Middle frontal gyrus (tissue), 1 donor: ENCODE data around the gene PRR5L.

ENCODE experiments used
- DNase-seq: peaks from one replicate; pipeline ENCODE4 v3.0.0-alpha.2; 2015; ENCODE audit warnings: low spot score; ENCODE audit errors: extremely low spot score

Gene PRR5L

DNA sequence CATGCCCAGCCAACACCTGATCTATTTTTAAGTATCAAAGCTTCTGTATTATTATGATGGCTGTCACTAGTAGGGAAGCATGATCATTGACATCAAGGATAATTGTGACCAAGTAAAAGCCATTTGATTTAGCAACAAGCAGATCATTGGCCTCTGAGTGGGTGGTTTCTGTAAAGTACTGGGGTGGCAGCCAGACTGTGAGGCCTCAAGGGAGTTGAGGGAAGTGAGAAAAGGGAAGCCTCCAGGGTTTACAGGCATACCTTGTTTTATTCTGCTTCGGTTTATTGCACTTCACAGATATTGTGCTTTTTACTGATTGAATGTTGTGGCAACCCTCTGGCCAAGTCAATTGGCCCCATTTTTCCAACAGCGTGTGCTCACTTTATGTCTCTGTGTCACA lies 60.1 kb downstream of the PRR5L start:
- DNase-seq = no peak

DNA sequence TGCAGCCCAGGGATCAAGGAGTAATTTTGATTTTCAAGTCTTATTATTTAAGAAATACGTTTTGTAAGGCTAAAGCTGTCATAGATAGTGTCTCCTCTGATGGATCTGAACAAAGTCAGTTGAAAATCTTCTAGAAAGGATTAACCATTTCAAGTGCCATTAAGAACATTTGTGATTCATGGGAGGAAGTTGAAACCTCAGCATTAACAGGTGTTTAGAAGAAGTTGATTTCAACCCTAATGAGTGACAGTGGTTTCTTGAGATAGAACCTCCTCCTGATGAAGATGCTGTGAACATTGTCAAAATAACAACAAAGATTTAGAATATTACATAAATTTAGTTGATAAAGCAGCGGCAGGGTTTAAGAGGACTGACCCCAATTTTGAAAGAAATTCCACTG lies 61.7 kb downstream of the PRR5L start:
- DNase-seq = no peak

DNA sequence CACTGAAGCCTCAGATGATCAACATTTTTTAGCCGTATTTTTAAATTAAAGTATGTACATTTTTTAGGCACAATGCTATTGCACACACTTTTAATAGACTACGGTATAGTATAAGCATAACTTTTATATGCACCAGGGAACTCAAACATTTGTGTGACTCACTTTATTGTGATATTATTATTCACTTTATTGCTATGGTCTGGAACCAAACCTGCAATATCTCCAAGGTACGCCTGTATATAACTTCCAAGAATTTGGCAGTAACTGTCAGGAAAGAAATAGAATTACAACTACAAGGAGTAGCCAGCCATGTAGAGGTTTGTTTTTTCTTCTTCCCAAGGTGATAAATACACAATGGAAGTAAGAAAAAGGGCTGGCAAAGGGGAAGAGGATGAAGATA lies 62.3 kb downstream of the PRR5L start:
- no peak for DNase-seq

GRCh38 chr11:36360318-36360717 lies 64.2 kb downstream of the PRR5L start:
- no peak for DNase-seq

DNA sequence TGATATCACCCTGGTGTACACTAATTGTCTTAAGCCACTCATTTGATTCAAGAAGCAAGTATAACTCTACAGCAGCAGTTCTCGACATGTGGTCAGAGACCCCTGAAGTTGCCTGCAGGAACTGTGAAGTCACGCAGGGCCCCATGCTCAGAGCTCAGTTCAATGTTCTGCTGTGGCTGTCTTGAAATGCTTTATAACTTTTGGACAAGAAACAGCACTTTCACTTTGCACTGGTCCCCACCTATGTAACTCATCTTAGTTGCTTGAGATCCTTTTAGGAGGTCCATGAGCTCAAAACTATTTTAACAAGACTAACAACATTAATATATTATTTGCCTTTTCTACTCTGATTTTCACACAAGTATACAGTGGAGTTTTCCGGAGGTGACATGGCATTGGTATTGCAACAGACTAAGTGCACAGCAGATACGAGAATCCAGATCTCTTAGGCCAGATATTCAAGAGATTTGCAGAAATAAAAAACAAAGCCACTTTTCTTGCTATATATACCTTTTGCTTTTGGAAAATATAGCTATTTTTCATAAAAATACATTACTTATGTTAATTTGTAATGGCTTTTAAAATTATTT lies 64.8 kb downstream of the PRR5L start:
- no peak for DNase-seq

GRCh38 chr11:36361472-36361871 lies 65.4 kb downstream of the PRR5L start:
- no peak for DNase-seq

- DNase-seq = no peak
These were observed 65.9 kb downstream of the PRR5L start for GRCh38 chr11:36361901-36362391.

DNA sequence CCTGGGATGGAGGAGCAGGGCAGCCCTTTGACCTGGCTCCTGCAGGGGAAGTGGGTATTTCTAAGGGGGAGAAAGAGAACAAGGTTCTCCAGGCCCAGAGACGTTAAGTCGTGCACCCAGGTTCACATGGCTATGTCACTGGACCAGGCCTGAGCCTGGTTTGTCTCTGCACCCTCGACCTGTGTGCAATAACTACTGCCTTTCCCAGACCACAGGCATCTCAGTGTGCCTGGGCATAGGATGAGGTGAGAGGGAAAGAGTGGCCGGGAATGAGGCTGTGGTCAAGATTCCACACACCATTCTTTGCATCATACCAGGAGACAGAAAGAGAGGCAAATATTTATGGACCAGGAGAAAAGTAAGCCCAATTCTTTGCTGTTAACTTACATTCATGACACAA lies 66.8 kb downstream of the PRR5L start:
- no peak for DNase-seq

DNA sequence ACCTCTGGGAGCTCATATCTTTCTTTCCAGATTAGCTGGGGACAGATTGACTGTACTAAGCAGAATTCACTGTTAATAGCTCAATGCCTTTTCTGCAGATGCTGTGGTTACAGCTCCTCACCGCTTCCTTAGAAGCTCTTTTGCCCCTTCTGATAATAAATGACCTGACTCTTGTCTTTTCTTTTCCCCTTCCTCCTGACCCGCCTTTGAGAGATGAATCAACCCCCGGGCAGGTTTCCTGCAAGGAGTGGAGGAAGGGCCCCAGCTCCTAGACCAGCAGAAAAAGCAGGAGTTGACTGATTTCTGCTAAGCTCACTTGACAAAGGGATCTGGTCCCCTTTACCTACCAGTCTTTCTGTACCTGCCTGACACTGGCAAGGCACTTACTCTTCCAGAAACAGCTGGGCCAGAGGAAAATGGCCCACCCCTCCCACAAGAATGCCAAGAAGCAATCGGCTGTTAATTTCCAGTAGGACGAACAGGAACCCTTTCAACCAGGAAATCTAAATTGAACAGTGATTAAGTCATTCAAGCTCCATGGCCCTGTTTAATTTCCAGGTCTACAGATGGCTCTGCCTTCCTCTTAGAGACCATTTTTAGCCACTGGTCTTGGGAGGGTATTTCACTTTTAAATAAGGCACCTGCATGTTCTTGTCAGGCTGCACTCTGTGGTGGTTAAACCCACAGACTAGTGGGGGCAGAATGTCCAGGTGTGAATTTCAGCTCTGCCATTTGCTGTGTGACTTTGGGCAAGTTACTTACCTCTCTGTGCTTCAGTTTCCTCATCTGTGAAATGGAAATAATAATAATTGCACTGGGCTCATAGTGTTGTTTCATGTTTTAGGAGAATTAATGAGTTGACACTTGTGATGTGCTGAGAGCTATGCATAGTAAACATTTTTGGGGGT lies 67.5 kb downstream of the PRR5L start:
- no peak for DNase-seq

GRCh38 chr11:36364551-36365325 lies 68.7 kb downstream of the PRR5L start:
- no peak for DNase-seq

DNA sequence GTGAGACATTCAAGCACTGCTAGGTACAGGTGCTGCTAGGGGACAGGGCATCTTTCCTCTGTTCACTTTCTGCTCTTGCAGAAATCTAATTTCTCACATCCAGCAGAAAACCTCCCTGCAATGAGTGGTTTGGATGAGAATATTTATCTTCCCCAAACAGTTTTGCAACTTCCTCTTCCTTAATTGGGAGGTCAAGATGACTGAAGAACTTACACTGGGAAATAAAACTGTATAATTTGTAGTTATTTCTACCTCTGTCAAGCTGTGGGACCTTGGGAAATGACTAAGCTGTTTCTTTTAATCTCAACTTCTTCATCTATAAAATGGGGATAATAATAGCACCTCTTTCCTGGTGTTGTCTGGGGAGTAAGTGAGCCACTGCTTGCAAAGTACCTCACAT lies 69.8 kb downstream of the PRR5L start:
- DNase-seq = no peak

GRCh38 chr11:36367806-36368680 lies 72.0 kb downstream of the PRR5L start:
- no peak for DNase-seq

GRCh38 chr11:36371181-36371580 lies 75.1 kb downstream of the PRR5L start:
- no peak for DNase-seq

DNA sequence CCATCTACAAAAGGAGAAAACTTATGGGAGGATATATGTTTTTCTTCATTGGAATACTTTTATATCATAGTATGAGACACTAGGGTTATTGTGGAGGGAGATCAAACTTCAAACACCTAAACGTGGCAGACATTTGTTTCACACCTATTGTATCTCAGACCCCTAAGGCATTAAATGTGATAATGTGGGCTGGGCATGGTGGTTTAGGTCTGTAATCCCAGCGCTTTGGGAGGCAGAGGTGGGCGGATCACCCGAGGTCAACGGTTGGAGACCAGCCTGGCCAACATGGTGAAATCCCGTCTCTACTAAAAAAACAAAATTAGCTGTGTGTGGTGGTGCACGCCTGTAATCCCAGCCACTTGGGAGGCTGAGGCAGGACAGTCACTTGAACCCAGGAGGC lies 75.5 kb downstream of the PRR5L start:
- no peak for DNase-seq

DNA sequence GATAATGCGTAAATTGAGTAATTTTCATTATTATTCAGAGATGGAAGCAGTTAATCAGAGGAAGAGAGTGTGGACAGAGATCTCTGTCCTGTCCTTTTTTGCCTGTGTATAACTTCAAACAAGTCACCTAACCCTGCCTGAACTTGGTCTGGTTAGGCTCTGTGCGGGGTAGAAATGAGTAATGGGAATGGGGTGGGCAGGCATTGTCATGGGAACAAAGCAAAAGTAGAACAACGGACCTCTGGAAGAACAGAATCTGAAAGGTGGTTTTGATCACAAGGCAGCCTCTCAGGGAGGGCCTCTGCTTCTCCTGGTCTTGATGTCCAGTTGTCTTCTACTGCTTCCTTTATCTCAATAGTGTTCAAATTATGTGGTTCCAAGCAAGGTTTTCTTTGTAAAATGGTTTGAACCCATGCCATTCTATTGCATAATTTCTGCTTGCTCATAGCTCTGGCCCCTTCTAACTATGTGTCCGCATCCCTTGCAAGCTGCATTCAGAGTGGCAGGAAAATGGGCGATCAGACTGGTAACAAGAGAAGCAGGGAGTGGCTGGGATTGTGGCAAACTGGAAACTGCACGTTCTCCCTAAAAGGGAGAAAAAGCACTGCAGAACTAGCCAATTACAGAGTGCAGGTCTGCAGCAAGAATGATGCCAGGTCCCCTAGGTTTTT lies 76.1 kb downstream of the PRR5L start:
- no peak for DNase-seq

DNA sequence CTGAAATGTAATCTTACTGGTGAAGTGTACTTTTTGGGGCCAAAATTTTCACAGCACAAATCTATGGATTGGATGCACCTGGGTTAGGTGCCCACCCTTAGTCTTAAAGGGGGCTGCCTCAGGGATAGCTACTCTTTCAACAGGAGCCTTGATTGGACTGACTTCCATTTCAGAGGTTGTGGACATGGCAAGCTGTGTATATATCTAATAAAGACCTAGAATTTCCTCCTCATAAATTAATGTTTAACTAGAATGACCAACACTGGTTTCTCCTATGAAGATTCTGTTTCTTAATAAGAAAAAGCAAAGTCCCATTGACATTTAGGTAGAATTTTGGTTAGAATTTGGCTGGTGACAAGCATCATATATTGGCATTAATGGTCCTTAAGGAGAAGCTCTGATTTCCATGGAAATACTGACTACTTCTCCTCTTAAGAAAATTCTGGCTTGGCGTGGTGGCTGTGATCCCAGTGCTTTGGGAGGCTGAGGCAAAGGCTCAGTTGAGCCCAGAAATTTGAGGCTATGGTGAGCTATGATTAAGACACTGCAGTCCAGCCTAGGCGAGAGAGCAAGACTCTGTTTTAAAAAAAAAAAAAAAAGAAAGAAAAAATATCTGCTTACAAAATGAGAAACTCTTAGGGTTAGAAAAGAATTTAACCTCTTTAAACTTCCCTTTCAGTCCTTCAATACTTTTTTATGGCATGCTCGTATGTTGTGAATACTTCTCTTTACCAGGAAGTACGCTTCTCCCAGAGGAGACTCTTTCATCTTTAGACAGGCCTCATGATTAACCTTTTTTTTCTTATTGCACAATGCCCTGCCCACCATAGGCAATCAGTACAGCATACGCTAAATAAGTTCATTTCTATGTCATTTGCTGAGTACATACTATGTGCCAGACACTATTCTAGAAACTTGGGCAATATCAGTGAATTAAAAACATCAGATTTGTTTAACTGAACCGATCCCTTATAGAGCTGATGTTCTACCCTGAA lies 77.2 kb downstream of the PRR5L start:
- DNase-seq = no peak

DNA sequence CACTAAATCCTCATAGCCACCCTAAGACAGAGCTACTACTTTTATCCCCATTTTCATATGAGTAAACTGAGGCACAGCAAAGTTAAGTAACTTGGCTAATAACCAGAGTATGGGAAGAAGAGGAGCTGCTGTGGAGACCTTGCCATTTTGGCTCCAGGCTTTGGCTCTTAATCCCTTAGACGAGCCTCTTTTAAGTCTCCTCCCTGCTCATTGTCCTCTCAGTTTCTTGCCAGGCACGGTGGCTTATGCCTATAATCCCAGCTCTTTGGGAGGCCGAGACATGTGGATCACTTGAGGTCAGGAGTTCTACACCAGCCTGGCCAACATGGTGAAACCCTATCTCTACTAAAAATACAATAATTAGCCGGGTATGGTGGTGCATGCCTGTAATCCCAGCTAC lies 78.6 kb downstream of the PRR5L start:
- DNase-seq = no peak

DNA sequence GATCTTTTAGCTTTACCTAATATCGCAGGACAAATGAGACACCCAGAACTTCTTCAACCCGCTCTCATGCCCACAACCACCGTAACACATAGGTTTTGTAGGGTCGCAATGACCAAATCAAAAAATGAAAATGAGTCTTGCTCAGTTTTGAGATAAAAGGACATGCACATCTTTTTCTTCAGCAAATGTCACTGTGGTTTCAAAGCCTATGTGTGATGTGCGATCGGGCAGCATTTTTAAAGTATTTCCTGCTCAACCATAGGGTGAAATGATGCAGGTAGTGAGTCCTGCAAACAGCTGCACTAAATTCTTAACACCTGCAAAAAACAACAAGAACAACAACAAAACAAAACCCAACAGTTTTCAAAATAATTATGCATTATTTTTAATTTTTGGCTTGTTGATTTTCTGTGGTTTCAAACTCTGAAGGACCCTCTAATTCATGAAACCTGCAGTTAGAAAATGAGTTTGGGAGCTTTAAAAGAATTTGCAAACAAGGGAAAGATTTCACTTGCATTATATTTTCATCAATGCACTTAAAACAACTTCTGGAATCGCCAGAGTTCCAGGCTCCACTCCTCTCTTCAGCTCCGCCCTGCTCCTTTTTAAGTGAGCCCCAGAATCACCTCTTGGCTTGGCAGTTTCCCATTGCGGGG lies 79.4 kb downstream of the PRR5L start:
- no peak for DNase-seq
